Panc1 (cell line): ENCODE results near the gene HS3ST3A1.

ENCODE experiments used
- POLR2AphosphoS5 ChIP-seq: IDR thresholded peaks from 2 replicates; pipeline ENCODE4 v1.6.1; 2012; ENCODE audit warnings: mild to moderate bottlenecking, low read depth, low read length, moderate library complexity
- SIN3A ChIP-seq: IDR thresholded peaks from 2 replicates; pipeline ENCODE4 v1.6.1; 2012; ENCODE audit warnings: low read depth, mild to moderate bottlenecking, low read length, moderate library complexity, borderline replicate concordance; ENCODE audit not compliant: insufficient read depth
- TF ChIP-seq, protein P1 (sequence below): fragments of 450-650 bp; IDR thresholded peaks from 2 replicates; pipeline ENCODE4 v1.5.1; 2017; ENCODE audit warnings: mild to moderate bottlenecking

DNA sequence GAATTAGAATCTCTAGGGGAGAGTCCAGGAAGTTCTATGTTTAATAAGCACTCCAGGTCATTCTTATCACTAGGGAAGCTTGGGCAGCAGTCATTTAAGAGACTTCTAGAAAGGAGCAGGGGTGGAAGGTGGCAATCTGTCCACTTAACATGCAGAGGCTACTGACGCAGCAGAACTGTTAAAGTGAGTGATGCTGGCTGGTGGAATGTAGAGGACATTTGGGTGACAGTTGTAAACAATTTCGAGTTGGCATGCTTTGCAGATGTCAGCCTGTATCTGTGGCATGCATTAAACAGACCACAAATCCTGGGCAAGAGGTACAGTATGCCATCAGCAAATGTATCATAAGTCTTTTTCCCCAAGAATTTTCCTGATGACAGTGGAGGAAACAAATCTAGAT is 40.5 kb upstream of the HS3ST3A1 start:
- TF ChIP-seq, protein P1, sequence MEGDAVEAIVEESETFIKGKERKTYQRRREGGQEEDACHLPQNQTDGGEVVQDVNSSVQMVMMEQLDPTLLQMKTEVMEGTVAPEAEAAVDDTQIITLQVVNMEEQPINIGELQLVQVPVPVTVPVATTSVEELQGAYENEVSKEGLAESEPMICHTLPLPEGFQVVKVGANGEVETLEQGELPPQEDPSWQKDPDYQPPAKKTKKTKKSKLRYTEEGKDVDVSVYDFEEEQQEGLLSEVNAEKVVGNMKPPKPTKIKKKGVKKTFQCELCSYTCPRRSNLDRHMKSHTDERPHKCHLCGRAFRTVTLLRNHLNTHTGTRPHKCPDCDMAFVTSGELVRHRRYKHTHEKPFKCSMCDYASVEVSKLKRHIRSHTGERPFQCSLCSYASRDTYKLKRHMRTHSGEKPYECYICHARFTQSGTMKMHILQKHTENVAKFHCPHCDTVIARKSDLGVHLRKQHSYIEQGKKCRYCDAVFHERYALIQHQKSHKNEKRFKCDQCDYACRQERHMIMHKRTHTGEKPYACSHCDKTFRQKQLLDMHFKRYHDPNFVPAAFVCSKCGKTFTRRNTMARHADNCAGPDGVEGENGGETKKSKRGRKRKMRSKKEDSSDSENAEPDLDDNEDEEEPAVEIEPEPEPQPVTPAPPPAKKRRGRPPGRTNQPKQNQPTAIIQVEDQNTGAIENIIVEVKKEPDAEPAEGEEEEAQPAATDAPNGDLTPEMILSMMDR, result no peak
- no peak for TF ChIP-seq POLR2AphosphoS5
- no peak for TF ChIP-seq SIN3A
